ENCODE results near the gene MOB3C.
"Not testable (repeated sequence)": the region's sequence is repeated elsewhere in the genome, so short reads cannot be mapped to it uniquely, and the experiment has no call there.

MOB3C gene

GRCh38 chr1:46616277-46617107, at the start of gene MOB3C:
TSS of gene MOB3C (minus strand) at chr1:46616811. CDS start at chr1:46613321, 3,490 bp downstream.
- DNase-seq (ENCODE audit: low read depth in 1 of 2, low spot score in 1 of 2), result peak; percentile 36 to 50

- DNase-seq (ENCODE audit: low read depth in 1 of 2, low spot score in 1 of 2), result no peak
Observed at GRCh38 chr1:46665983-46666382, 49.4 kb upstream of the MOB3C start.

DNA sequence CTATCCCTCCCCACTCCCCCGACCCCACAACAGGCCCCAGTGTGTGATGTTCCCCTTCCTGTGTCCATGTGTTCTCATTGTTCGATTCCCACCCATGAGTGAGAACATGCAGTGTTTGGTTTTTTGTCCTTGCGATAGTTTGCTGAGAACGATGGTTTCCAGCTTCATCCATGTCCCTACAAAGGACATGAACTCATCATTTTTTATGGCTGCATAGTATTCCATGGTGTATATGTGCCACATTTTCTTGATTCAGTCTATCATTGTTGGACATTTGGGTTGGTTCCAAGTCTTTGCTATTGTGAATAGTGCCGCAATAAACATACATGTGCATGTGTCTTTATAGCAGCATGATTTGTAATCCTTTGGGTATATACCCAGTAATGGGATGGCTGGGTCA, 46.3 kb upstream of the MOB3C start:
- DNase-seq (ENCODE audit: low read depth in 1 of 2, low spot score in 1 of 2), result not testable (repeated sequence)

GRCh38 chr1:46660116-46660515, 43.5 kb upstream of the MOB3C start:
- DNase-seq (ENCODE audit: low read depth in 1 of 2, low spot score in 1 of 2), result not testable (repeated sequence)

GRCh38 chr1:46659307-46659870, 42.8 kb upstream of the MOB3C start:
- no peak for DNase-seq (ENCODE audit: low read depth in 1 of 2, low spot score in 1 of 2)

DNA sequence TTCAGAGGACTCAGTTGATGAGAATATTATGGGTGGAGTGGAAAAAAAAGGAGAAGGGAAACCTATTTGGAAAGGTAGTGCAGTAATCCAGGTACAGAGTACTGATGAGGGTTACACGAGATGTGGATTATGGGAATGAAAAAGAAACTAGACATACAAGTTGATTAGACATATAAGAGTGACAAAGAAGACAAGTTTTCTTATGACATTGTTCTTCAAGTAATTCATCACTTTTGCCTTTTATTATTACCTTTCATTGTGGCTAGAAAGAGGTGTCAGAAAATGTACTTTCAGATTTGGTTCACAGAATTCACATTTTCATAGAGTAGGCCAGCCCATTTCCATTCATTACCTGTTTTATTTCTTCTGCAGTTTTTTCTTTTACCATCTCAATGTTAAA, 41.2 kb upstream of the MOB3C start:
- DNase-seq (ENCODE audit: low read depth in 1 of 2, low spot score in 1 of 2), result no peak

DNA sequence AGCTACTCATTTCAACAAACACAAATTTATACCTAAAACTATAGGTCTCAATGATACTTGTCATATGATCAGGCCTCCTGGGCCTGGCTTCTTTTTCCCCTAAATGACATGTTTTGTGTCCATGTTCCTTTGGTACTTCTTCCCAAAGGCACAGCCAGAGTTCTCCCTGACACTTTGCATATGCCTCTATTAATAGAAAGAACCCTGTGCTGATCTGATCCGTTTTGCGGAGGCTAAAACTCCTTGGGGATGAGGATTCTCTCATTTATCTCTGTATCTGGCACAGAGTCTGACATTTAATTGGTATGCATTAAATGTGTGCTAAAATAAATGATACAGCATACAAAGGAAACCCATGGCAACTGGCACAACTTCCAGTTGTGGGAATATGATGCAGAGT, 40.0 kb upstream of the MOB3C start:
- DNase-seq (ENCODE audit: low read depth in 1 of 2, low spot score in 1 of 2), result no peak

DNA sequence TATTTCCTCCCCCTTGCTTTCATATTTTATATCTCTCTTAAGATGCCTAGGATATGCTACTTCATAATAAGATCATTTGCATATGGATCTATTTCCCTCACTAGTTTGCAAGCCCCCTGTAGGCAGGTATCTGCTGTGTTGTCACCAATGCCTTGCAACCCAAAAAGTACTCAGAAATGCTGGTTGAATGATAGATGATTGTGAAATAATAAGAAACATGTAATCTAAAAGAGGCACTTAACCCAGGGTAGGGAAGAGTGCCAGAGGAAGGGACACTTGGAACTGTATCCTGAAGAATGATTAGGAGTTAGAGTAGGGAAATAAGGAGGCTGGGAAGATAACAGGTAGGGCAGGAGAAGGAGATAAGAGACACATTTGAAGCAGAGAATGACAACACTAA, 39.2 kb upstream of the MOB3C start:
- DNase-seq (ENCODE audit: low read depth in 1 of 2, low spot score in 1 of 2), result no peak

- DNase-seq (ENCODE audit: low read depth in 1 of 2, low spot score in 1 of 2), result not testable (repeated sequence)
Observed at GRCh38 chr1:46654698-46655097, 38.1 kb upstream of the MOB3C start.

DNA sequence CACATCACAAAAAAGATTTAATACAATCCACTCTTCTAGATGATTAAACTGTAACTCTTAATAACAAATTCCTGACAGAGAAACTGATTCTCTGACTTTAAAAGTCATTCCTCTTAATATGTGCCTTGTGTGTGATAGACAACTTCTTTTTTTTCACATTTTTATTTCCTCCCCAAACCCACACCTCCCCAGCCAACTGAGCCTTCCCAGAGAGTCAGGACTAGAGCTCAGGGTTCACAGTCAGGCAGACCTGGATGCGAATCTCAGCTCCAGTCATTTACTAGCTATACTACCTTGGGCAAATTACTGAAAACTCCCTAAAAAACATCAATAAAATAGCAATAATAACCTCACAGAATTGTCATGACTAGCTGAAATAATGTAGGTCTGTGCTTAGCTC, 37.4 kb upstream of the MOB3C start:
- no peak for DNase-seq (ENCODE audit: low read depth in 1 of 2, low spot score in 1 of 2)

DNA sequence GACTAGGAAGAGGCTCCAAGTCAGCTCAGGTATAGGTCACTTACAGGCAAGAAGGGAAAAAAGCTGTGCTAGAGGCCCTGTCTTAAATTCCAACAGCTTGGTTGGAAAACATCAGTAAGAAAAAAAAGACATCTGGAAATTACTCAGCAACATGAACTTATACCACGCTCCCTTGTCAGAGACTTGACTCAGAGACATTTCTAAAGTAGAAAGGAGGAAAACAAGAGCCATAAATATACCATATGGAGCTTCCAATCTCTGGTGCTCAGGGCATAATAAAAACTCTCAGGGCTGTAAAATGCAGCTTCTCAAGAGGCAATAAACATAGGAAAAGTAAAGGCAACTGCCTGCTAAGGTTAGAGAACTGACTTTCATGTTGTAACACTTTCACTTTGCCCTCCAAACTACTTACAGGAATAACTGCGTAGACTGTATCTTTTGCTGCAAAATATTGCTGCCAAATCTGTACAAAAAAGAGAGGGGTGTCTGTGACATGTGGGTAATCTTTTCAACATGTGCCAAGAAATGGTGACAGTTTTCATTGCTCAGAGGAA, 36.9 kb upstream of the MOB3C start:
- no peak for DNase-seq (ENCODE audit: low read depth in 1 of 2, low spot score in 1 of 2)

DNA sequence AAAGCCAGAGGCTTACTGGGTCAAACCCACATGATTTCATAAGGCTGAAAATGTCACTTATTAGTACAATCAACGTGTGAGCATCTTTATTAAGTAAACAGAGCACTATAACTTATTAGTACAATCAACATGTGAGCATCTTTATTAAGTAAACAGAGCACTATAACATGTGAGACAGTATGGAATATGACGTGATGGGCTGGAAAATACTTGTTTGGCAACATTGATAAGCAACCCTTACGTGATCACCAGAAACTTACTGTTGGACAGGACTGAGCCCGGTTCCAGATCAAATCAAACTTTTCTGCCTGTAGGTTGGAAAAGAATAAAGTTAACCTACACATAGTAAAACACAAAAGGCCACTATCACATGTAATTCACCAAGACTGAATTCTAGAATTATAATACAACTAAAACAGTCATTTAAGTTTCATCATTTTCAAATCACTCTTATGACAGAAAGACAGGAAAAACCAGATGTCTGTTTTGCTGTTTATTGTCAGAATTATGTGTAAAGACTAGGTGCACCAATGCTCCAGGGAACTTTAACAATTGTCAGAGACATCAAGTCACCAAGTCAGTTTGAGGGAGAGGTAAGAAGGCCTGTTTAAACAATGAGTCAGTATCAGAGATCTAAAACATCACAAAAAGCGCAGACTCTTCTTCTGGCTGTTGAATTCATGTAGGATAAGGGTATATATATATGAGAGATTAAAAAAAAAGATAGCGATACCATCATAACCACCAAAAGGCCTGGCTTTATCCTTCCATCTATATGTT, 35.9 kb upstream of the MOB3C start:
- DNase-seq (ENCODE audit: low read depth in 1 of 2, low spot score in 1 of 2), result no peak

DNA sequence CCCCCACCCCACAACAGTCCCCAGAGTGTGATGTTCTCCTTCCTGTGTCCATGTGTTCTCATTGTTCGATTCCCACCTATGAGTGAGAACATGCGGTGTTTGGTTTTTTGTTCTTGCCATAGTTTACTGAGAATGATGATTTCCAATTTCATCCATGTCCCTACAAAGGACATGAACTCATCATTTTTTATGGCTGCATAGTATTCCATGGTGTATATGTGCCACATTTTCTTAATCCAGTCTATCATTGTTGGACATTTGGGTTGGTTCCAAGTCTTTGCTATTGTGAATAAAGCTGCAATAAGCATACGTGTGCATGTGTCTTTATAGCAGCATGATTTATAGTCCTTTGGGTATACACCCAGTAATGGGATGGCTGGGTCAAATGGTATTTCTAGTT, 34.5 kb upstream of the MOB3C start:
- not testable (repeated sequence) for DNase-seq (ENCODE audit: low read depth in 1 of 2, low spot score in 1 of 2)

DNA sequence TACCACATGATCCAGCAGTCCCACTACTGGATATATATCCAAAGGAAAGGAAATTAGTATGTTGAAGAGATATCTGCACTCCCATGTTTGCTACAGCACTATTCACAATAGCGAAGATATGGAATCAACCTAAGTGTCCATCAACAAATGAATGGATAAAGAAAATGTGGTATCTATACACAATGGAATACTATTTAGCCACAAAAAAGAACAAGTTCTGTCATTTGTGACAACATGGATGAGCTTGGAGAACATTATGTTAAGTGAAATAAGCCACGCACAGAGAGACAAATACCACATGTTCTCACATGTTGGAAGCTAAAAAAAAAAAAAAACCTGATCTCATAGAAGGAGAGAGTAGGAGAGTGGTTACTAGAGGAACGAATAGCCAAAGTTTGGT, 33.9 kb upstream of the MOB3C start:
- DNase-seq (ENCODE audit: low read depth in 1 of 2, low spot score in 1 of 2), result no peak

DNA sequence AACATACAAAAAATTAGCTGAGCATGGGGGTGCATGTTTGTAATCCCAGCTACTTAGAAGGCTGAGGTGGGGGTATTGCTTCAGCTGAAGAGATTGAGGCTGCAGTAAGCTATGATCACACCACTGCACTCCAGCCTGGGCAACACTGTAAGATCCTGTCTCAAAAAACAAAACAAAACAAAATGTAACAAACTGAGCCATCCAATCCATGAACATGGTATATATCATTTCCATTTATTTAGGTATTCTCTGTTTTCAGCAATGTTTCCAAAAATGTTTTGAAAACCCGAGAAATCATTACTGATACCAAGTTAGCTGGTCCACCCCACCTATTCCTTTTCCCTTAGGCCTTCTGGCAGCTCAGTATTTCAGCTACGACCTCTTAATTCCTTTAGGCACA, 33.2 kb upstream of the MOB3C start:
- no peak for DNase-seq (ENCODE audit: low read depth in 1 of 2, low spot score in 1 of 2)

DNA sequence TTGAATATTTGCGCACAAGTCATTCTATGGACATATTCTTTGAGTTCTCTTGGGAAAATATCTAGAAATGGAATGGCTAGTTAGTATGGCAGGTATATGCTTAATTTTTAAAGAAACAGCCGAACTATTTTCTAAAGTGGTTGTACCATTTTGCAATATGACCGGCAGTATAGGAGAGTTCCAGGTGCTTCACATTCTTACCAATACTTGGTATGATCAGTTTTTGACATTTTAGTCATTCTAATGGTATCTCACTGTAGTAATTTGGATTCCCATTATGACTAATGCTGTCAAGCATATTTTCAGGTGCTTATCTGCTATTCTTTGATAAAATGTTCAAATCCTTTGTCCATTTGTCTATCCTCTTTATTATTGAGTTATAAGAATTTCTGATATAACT, 31.0 kb upstream of the MOB3C start:
- no peak for DNase-seq (ENCODE audit: low read depth in 1 of 2, low spot score in 1 of 2)

- no peak for DNase-seq (ENCODE audit: low read depth in 1 of 2, low spot score in 1 of 2)
Observed at GRCh38 chr1:46646844-46647243, 30.2 kb upstream of the MOB3C start.

DNA sequence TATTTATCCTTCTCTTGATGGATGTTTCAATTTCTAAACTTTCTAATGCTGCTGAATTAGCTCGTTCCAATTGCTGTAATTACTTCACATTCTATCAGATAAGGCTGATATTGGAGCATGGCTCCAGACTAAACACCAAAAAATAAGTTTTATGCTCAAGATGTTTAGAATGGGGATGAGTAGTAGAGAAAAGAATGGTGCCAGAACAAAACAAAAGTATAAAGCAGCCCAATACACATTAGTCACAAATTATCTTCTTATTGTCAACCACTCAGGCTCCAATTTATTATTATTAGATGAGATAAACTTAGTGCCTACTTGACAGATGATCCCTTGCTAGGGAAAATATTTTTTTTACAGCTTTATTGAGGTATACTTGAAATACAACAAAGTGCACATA, 29.7 kb upstream of the MOB3C start:
- DNase-seq (ENCODE audit: low read depth in 1 of 2, low spot score in 1 of 2), result no peak

DNA sequence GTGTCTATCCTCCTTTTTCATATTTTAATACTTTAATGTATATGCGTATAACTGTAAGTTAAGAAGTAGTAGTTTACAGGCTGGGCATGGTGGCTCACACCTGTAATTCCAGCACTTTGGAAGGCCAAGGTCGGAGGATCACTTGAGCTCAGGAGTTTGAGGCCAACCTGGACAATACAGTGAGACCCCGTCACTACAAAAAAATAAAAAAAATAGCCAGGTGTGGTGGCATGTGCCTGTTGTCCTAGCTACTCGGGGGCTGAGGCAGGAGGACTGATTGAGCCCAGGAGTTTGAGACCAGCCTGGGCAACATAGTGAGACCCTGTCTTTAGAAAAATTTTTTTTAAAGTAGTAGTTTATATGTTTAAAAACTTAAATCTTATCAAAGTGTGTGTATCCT, 29.2 kb upstream of the MOB3C start:
- DNase-seq (ENCODE audit: low read depth in 1 of 2, low spot score in 1 of 2), result no peak

DNA sequence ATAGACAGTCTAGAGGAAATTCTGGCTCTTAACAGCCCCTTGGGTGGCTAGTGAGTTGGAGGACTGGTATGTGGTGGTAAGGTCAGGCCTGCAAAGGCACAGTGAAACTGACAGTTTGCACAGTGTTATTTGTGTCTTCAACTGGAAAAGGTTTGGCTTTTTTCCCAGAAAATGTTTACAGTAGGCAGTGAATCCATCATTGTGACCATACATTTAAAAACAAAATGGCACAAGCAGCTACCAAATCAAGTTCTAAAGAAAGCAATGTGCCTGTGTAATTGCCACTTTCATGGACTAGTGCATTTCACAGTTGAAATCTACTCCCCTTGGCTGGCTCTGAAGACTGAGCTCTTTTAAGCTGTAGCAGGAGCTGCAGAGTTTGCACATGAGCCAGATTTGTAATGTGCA, 26.8 kb upstream of the MOB3C start:
- DNase-seq (ENCODE audit: low read depth in 1 of 2, low spot score in 1 of 2), result no peak

- no peak for DNase-seq (ENCODE audit: low read depth in 1 of 2, low spot score in 1 of 2)
Observed at GRCh38 chr1:46642115-46642680, 25.6 kb upstream of the MOB3C start.
